GM12874 (cell line): Measurements from ENCODE around the gene TMPRSS9.

ENCODE experiments used
- TF ChIP-seq, protein P1 (sequence below): IDR thresholded peaks from 2 replicates; pipeline ENCODE4 v1.5.1; 2011; ENCODE audit warnings: low read depth, mild to moderate bottlenecking, control low read depth, low read length, moderate library complexity; ENCODE audit not compliant: insufficient read depth

The TMPRSS9 gene

DNA sequence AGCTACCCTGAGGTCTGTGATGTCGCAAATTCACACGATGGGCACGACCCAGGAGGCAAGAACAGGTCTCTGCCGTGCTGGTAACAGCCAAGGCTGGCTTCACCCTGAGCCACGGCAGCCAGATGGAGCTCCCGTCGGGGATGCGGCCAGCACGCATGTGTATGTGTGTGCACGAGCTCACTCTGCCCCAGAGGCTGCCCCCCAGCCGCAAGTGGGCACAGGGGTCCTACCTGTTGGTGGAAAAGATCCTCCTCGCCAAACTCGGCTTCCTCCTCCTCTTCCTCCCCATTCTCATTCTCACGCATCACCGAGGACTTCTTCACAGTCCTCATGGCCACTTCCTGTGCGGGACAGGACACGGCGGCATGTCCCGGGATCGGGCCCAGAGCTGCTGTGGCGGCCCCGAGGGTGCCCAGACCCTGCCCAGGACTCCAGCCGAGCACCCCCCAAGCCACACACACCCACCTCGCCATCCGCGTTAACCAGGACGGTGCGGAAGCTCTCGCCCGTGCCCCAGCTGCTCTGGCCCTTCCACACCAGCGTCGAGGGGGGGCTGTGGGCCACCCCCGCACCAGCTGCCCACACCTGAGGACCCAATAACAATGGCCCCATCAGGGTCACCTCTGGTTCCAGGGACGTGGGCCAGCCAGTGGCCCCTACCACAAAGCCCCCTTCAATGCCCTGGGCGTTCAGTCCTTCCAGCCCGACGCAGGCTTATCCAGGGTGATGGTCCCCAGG is 71.4 kb downstream of the TMPRSS9 start:
- TF ChIP-seq, protein P1, sequence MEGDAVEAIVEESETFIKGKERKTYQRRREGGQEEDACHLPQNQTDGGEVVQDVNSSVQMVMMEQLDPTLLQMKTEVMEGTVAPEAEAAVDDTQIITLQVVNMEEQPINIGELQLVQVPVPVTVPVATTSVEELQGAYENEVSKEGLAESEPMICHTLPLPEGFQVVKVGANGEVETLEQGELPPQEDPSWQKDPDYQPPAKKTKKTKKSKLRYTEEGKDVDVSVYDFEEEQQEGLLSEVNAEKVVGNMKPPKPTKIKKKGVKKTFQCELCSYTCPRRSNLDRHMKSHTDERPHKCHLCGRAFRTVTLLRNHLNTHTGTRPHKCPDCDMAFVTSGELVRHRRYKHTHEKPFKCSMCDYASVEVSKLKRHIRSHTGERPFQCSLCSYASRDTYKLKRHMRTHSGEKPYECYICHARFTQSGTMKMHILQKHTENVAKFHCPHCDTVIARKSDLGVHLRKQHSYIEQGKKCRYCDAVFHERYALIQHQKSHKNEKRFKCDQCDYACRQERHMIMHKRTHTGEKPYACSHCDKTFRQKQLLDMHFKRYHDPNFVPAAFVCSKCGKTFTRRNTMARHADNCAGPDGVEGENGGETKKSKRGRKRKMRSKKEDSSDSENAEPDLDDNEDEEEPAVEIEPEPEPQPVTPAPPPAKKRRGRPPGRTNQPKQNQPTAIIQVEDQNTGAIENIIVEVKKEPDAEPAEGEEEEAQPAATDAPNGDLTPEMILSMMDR = no peak

DNA sequence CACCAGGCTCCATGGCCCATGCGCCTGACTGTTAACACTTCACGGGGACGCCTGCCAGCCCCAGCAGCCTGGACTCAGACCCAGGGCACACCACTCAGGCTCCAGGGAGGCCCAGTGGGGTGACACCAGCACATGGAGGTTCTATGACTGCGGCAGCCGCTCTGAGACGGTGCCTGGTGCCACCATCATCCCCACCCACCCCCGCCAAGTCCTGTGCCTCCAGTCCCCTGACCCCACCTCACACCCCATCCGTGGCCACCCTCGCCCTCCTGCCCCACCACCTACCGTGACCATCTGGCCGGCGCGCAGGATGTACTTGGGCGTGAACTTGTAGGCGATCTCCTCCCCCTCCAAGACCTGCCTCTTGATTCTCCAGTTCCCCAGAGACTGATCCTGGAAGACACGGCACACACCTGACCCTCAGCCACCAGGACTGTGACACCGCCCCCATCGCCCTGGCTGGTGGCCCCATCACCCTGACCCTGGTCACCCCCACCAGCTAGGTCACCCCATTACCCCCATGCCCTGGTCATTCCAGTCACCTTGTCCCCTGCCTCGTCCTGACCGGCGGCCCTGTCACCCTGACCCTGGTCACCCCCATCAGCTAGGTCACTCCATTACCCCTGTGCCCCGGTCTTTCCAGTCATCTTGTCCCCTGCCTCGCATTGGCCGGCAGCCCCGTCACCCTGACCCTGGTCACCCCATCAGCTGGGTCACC is 72.2 kb downstream of the TMPRSS9 start:
- TF ChIP-seq, protein P1 = no peak

GRCh38 chr19:2433854-2434253 is 73.8 kb downstream of the TMPRSS9 start:
- TF ChIP-seq, protein P1 = no peak

- TF ChIP-seq, protein P1 = no peak
Observed at GRCh38 chr19:2434267-2434666, 74.2 kb downstream of the TMPRSS9 start.

- TF ChIP-seq, protein P1 = no peak
Observed at GRCh38 chr19:2434721-2435265, 74.7 kb downstream of the TMPRSS9 start.

DNA sequence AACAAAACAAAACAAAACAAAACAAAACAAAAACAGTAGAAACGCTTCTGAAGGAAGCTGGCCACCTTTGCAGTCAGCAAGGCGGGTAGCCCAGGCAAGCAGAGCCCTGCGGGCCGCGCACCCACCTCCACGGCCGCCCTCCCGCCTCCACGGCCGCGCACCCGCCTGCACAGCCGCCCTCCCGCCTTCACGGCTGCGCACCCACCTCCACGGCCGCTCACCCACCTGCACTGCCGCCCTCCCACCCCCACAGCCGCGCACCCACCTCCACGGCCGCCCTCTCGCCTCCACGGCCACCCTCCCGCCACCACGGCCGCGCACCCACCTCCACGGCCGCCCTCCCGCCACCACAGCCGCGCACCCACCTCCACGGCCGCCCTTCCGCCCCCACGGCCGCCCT is 76.3 kb downstream of the TMPRSS9 start:
- TF ChIP-seq, protein P1 = no peak

GRCh38 chr19:2436926-2437325 is 76.9 kb downstream of the TMPRSS9 start:
- TF ChIP-seq, protein P1 = no peak
